A172 (cell line): ENCODE data around the gene PRODH2. TPM values are rescaled to one million over a fixed set of nuclear protein-coding genes. Genes with fewer than 3 reads are reported as not detected.
A peak's percentile ranks its signal among the peaks of the same experiment; 100 is the strongest.
"Not testable (repeated sequence)": the region's sequence is repeated elsewhere in the genome, so short reads cannot be mapped to it uniquely, and the experiment has no call there.

ENCODE experiments used
- DNase-seq: peaks from one replicate; pipeline ENCODE4 v3.0.0-alpha.2; 2015; ENCODE audit warnings: low spot score
- total RNA-seq: library from RNA; depleted of rRNA; stranded (reverse); fragments of >200 nt; shearing (Covaris generic); gene quantifications from 2 replicates; pipeline ENCODE4 v1.2.3, GENCODE V29; 2014

PRODH2 gene
- total RNA-seq, 1 experiment from 2014 or later: not detected

DNA sequence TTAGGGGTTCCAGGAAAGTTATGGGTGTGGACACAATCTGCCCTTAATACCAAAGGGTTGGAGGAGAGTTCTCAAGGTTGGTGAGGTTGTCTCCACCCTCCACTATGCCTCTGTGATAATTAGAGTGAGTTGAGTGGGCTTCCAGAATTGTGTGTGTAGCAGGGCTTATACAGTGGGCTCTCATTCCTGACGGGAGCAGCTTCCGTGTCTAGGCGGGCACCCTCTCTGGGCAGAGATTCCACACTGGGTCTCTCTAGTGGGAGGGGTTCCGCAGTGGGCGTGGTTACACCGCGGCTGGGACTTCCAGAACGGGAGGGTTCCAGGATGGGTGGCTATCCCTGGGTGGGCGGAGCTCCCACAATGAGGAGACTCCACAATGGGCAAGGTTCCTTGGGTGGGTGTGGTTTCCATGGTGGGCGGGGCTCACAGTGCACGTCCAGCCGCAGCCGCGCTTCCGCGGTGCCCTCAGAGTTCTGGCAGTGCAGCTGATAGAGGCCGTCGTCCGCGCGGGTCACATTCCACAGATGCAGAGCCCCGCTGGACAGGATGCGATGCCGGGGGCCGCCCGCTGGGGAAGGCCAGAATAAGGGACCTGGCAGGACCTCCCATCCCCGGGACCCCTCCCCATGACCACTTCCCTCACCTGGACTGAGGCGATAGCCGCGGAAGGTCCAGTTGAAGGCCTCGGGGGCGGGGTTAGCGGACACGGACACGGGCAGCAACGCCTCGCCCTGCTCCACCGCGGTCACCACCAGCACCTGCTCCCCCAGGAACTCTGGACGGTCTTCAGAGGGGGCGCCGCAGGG lies 31.2 kb upstream of the PRODH2 start:
- no peak for DNase-seq

DNA sequence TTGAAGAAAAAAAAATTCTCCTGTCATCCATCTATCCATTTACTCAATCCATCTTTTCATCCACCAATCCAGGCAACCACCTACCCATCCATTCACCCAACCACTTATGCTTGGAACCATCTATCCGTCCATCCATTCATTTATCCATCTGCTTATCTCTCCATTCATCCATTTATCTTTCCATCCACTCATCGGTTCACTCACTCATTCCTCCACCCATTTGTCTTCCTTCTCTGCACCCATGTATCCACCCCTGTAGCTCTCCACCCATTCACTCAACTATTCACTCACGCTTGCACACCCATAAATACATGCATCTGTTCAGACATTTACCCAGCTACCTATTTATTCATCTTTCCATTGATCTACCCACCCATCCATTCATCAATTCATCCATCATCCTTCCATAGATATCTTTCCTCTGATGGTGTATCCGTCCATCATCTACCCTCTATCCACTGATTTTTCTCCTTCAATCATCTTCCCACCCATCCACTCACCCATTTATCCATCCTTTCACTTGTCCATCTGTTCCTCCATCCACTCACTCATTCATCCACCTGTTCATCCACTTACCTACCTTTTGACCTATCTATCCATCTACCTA lies 30.1 kb upstream of the PRODH2 start:
- no peak for DNase-seq

DNA sequence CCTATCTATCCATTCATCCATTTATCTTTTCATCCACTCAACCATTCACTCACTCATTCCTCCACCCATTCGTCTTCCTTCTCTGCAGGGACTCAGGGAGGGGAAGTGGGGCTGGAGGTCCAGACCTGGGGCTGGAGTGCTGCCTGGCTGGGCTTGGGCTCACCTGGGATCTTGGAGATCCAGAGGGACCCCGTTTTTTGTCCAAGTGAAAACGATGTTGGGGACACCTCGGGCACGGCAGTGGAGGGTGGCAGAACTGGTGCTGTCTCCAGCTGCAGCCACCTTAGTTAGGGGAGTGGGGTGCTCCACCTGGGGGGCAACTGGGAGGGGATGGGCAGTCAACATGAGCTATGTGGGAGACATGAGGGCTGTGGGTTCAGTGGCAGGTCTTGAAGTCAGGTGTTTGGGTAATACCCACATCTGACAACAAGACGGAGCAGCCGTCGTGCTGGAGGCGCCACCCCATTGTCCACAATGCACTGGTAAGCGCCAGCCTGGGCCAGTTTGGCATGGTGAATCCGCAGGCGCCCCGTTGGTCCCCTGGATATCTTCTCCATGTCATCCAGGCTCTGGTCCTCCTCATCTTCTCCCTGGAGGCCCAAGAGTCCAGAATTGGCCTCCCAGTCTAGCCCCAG lies 29.4 kb upstream of the PRODH2 start:
- DNase-seq: no peak

GRCh38 chr19:35836096-35836495 lies 23.5 kb upstream of the PRODH2 start:
- not testable (repeated sequence) for DNase-seq

GRCh38 chr19:35833972-35834371 lies 21.3 kb upstream of the PRODH2 start:
- no peak for DNase-seq

DNA sequence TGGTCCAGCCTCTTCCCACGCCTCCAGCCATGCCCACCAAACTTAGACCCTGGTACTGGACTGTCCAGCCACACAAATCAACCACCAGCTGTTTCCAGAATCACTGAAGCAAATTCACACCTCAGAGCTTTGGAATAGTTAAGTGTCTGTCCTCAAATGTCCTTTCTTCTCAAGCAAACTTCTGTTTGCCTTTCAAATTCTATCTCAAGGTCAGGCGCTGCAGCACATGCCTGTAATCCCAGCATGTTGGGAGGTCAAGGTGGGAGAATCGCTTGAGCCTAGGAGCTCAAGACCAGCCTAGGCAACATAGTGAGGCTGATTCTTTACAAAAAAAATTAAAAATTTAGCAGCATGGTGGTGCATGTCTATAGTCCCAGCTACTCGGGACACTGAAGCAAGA lies 19.4 kb upstream of the PRODH2 start:
- no peak for DNase-seq

DNA sequence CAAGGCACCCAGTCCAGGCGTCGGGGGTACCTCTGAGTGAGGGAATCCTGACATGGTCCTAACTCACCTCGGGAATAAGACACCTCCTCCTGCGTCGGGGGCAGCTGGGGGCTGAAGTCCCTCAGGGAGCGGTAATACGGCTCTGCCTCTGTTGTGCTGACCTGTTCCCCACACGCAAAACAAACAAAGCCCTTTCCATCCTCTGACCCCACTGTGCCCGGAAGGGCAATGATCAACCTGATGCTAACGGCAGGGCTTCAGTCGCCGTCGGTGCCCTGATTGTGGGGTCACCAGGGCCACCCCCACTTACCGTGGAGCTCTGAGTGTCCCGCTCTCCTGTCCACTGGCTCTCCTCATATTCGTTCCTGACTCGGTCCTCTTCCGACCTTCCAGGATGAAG lies 18.3 kb upstream of the PRODH2 start:
- no peak for DNase-seq

DNA sequence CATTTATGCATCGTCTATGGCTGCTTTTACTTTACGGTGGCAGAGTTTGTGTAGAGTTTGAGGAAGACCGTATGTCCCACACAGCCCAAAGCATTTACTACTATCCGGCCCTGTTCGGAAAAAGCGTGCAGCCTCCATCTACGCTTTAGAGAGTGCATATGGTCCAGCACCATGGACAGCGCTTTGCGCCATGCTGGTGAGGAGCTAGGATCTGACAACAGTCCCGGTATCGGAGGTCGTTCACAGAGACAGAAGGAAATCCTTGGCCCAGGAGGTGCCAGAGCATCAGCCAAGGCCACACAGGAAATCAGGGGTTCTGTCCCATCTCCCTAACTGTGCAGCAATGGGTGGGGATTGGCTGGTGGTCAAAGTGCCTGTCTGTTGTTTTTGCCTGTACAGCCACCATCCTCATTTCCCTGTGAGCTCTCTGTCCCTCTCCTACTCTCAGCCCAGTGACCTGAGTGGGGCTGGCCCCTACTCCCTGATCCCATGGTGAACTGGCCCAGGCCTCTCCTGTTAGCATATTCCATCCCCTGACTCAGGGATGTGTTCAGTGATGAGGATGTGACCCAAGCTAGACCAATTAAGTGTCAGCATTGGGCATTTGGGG lies 16.2 kb upstream of the PRODH2 start:
- DNase-seq: peak; percentile 60

- no peak for DNase-seq
These were observed 11.5 kb upstream of the PRODH2 start for GRCh38 chr19:35824150-35824549.

DNA sequence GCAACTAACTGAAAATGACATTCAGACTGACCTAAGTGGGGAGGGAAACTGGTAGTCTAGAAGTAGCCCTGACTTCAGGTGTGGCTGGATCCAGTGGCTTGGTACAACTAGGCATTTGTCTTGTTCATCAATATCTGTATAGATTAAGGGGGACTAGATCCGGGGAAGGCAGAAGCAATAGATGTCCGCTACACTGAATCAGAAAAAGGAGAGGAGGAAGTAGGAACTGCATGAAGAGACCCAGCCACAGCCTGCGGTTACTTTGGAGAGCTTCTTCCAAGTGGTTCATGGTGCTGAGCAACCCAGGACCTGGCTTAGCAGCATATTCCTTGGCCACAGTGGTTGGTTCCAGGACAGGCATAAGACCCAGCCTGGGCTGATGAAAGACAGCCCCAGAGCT lies 9.9 kb upstream of the PRODH2 start:
- no peak for DNase-seq

DNA sequence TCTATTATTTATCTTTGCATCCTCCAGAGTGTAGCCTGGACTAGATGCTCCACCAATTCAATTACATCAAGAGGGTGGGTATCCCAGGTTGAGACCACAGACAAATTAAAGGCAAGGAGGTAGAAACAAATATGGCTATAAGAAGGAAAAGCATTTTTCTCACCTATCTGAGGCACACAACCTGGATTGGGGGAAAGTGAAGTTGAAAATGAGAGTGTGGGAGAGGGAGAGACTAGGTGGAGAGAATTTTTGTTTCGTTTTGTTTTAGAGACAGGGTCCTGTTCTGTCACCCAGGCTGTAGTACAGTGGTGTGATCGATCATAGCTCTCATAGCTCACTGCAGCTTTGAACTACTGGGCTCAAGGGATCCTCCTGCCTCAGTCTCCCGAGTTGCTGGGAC lies 5.8 kb upstream of the PRODH2 start:
- DNase-seq: no peak

DNA sequence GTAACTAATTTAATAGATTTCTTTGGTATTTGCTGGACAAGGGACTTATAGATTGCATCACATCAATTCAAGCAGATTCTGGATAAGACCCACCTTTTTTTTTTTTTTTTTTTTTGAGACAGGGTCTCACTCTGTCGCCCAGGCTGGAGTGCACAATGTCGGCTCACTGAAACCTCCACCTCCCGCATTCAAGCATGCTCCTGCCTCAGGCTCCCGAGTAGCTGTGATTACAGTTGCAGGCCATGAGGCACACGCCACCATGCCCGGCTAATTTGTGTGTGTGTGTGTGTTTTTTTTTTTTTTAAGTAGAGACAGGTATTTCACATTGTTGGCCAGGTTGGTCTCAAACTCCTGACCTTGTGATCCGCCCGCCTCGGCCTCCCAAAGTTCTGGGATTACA lies 4.2 kb upstream of the PRODH2 start:
- no peak for DNase-seq

DNA sequence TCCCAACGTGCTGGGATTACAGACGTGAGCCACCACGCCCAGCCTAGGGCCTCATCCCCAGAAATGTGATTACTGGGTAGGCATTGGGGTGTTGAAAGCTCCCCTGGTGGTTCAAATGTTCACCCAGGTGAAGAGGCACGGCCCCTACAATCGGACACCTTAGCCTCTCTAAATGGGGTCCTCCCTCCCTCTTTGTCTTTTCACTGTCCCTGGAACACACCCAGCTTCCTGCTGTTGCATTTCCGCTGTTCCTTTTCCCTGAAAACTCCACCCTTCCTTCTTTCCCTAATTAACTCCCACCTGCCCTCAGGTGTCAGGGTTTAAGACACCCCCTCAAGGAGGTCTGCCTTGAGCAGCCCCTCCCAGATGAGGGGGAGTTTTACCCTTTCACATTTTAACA lies 3.6 kb upstream of the PRODH2 start:
- DNase-seq: no peak

- DNase-seq: no peak
These were observed 622 bp upstream of the PRODH2 start for GRCh38 chr19:35813043-35813890.

DNA sequence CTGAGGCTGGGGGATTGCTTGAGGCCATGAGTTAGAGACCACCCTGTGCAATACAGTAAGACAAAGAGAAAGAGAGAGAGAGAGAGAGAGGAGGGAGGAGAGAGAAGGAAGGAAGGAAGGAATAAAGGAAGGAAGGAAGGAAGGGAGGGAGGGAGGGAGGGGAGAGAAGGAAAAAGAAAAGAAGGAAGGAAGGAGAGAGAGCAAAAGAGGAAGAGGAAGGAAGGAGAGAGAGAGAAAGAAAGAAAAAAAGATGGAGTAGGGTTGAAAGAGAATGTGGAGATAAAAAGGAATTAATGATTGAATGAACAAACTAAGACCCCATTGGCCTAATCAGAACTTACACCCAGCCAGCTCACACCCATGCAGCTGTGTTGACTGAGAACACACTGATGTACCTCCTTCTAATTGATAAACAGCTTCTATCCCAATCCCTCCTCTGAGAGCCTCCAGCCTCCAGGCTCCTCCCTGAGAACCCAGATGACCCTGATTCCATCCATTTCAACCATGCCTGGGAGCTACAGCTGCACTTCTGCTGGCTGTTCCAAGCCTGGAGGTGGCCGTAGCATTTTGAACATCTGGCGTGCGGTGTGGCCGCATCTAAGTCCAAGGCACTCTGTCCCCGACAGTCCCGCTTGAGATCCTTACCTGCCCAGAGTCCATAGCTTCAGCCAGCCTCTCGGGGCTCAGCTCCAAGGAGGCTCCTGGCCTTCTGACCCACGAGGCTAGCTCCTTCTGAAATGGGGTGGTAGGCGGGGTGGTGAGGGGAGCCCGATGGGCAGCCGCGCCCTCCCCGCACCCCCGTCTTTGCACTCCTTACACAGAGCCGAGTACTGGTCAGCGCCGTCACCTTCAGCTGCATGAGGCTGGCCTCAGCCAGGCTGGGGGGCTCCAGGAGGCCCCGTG lies 1.1 kb downstream of the PRODH2 start:
- DNase-seq: no peak

DNA sequence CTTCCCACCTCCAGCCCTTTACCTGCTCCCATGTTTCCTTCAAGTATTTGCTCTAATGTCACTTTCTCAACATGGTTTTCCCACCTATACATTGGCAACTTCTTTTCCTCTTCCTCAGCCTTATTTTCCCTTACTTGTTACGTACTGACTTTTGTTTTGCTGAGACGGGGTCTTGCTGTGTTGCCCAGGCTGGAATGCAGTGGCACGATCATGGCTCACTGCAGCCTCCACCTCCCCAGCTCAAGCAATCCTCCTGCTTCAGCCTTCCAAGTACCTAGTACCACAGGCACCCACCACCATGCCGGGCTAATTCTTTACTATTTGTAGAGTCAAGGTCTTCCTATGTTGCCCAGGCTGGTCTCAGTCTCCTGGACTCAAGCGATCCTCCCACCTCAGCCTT lies 5.0 kb downstream of the PRODH2 start:
- DNase-seq: no peak

DNA sequence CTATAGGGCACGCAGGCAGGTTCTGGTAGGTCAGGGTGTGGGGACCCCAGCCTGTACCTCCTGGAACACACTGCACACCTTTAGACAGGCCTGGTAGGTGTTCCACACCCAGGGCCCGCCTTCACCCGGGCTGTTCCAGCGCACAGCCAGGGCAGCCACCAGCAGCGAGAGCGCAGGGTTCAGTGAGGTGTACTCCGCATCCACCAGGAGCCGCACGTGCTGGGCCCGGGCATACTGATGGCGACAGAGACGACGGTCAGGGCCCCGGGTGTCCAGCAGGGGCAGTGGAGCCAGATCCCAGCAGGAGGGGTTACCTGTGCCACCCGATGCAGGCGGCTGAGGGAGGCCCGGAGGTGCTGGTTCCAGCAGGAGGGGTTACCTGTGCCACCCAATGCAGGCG lies 6.0 kb downstream of the PRODH2 start:
- no peak for DNase-seq

- DNase-seq: no peak
These were observed 7.0 kb downstream of the PRODH2 start for GRCh38 chr19:35805526-35806102.

- no peak for DNase-seq
These were observed 10.8 kb downstream of the PRODH2 start for GRCh38 chr19:35801828-35802227.

DNA sequence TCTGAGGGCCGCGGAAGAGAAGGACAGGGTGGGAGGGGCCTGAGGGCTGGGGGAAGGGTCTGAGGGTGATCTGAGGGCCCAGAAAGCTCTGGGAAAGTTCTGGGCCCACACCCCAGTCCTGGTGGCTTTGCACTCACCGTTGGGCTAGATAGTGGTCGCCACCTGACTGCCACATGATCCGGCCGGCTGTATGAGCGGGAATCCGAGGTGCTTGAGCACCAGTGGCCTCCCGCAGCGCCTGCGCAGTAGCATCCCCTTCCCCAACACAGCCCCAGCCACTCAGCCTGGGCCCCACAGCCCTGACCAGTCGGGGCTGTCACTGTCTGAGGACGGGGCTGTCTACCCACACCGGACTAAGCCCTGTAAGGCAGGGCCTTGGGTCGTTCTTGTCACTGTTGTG lies 15.0 kb downstream of the PRODH2 start:
- no peak for DNase-seq
